Choroid plexus epithelial cell (primary cell): ENCODE results near the gene OTULIN.

ENCODE experiments used
- DNase-seq: peaks from one replicate; pipeline ENCODE4 v3.0.0-alpha.2; 2010; ENCODE audit warnings: low read depth
- H3K4me3 ChIP-seq: 2 replicates; pipeline ENCODE4 v1.5.1; 2011; ENCODE audit warnings: low read depth, mild to moderate bottlenecking, control low read depth, low read length, moderate library complexity
- CTCF ChIP-seq: conservative IDR thresholded peaks from 2 replicates; pipeline ENCODE4 v1.5.1; 2011; ENCODE audit warnings: low read depth, mild to moderate bottlenecking, control low read depth, inconsistent platforms, low read length, moderate library complexity

Gene OTULIN

DNA sequence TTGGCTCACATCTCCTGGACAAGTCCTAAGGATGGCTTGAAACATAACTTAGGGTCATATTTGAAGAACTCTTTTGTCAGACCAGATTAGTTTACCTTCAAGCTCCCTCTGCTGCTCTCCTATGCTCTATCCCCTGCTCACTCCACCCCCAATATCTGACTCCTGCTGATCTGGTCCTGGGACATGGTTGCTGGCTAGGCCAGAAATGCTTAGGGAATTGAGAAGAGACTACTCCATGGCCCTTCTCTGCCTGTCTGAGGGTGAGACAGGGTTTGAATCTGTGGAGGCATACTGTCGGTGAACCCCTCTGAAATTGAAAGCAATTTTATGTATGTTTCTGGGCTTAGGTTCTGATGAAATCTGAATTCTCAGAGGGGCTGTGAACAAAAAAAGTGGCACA, 3.3 kb downstream of the OTULIN start:
- TF ChIP-seq CTCF: no peak
- no peak overlapping the region for H3K4me3 ChIP-seq
- DNase-seq: no peak

DNA sequence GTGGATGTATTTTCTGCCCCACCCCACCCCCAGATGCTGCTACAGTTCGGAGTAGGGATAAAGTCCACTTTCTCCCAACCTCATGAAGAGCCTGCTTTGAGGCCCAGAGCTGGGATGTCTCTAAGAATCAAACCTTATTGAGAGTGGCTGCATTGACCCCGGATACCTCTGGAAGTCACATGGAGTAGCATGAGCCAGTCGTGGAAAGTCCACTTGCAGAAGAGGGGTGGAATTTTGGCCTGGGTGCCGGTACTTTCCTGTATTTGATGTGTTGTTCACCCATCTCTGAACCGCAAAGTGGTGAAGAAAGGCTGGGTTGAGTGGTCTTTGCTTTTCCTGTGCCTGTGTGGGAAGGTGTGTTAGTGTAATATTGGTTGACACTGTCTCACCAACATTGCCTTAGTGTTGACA, 3.7 kb downstream of the OTULIN start:
- no peak for DNase-seq
- no peak overlapping the region for H3K4me3 ChIP-seq
- TF ChIP-seq CTCF: no peak

GRCh38 chr5:14669415-14669814, 4.9 kb downstream of the OTULIN start:
- no peak for TF ChIP-seq CTCF
- no peak overlapping the region for H3K4me3 ChIP-seq
- DNase-seq: no peak

DNA sequence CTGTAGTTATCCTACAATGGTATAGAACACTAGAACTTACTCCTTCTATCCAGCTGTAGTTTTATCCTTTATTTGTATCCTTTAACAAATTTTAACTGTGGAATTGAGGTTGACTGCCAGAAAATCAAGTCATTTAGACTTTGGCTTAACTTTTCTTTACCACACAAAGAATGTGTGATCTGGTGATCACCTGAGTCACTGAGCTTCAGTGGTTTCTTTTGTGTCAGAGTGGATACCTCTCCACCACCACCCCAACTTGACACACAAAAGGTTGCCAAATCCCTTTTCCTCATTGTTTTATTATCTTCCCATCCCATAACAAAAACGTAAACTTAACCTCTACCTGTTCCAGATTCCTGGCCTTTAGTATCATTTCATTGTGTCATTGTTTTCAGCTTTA, 5.5 kb downstream of the OTULIN start:
- H3K4me3 ChIP-seq: no peak overlapping the region
- no peak for TF ChIP-seq CTCF
- DNase-seq: no peak

- no peak for TF ChIP-seq CTCF
- no peak overlapping the region for H3K4me3 ChIP-seq
- DNase-seq: peak; percentile 55
These were observed 6.9 kb downstream of the OTULIN start for GRCh38 chr5:14671414-14671813.

DNA sequence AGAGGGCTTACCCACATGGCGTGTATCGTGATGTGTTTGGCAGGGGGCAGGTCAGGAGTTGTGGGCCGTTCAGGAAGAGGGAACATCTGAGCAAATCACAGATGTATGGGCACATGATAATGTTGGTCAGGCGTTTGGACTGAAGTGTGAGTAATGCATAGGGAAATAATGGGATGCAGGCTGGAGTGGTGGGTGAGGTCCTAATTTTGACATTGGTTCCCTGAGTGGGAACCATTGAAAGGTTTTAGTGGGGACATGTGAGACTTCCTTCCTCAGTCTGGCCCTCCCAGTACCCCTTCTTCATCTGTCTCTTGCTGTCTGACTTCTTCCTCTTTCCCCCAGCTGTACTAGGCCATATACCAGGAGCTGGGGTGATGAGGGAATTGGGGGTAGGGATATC, 7.6 kb downstream of the OTULIN start:
- DNase-seq: no peak
- no peak for TF ChIP-seq CTCF
- no peak overlapping the region for H3K4me3 ChIP-seq

- H3K4me3 ChIP-seq: no peak overlapping the region
- no peak for DNase-seq
- no peak for TF ChIP-seq CTCF
These were observed 8.2 kb downstream of the OTULIN start for GRCh38 chr5:14672484-14673394.
